Measurements from ENCODE around the gene ARHGAP28. TPM values are rescaled to one million over a fixed set of nuclear protein-coding genes. Genes with fewer than 3 reads are reported as not detected.

ARHGAP28 gene
- total and polyA plus RNA-seq, 12 donors: 0.35 to 5.3 (median 2.2) TPM

DNA sequence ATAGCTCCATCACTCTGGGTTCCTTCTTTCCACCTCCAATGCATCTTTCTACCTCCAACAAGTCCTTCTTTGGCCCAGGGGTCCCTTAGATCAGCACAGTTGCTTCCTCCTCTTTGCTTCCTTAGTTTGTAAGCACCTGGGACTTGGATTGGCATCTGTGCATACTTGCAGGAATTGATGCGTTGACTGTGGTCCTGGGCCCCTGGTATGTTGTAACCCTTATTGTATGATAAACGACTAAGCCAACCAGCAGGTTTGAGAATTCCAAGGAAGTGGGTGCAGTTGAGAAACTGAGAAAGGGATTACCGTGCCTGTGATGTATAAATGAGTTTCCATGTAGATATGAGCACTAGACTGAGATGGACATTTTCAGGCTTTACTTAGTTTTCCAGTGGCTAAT lies 55.9 kb downstream of the ARHGAP28 start:
- Histone ChIP-seq H3K4me1 (peaks cover 4 to 19% (median 16%) of the 10 kb centered on the region in 9 donors), H3K36me3 (no peaks in the 10 kb centered on the region), H3K9me3 (peaks cover 0 to 4% (median 0%) of the 10 kb centered on the region in 11 donors), H3K27me3 (no peaks in the 10 kb centered on the region), H3K4me3 (no peak overlapping the region), H3K27ac (no peak overlapping the region)
- TF ChIP-seq, protein P1, sequence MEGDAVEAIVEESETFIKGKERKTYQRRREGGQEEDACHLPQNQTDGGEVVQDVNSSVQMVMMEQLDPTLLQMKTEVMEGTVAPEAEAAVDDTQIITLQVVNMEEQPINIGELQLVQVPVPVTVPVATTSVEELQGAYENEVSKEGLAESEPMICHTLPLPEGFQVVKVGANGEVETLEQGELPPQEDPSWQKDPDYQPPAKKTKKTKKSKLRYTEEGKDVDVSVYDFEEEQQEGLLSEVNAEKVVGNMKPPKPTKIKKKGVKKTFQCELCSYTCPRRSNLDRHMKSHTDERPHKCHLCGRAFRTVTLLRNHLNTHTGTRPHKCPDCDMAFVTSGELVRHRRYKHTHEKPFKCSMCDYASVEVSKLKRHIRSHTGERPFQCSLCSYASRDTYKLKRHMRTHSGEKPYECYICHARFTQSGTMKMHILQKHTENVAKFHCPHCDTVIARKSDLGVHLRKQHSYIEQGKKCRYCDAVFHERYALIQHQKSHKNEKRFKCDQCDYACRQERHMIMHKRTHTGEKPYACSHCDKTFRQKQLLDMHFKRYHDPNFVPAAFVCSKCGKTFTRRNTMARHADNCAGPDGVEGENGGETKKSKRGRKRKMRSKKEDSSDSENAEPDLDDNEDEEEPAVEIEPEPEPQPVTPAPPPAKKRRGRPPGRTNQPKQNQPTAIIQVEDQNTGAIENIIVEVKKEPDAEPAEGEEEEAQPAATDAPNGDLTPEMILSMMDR (IDR thresholded peaks at IDR 0.05): no peak
- intact Hi-C loops (cut with DNase I): loop anchor here in 1 of 10 donors (10.0 kb wide), 1 partner anchor 59 kb away; no protein-coding TSS in a partner anchor
- 85 to 88% methylated on average over 3 of the region's 3 CpGs for WGBS, 2 donors
- DNase-seq (no peak), ATAC-seq (no peak)

- WGBS, 2 donors: 74 to 83% methylated on average over 5 of the region's 5 CpGs
- Histone ChIP-seq H3K9me3 (peaks cover 0 to 4% (median 0%) of the 10 kb centered on the region in 11 donors), H3K27ac (no peak overlapping the region), H3K27me3 (no peaks in the 10 kb centered on the region), H3K4me3 (no peak overlapping the region), H3K4me1 (no peaks in the 10 kb centered on the region), H3K36me3 (no peaks in the 10 kb centered on the region)
- DNase-seq (no peak), ATAC-seq (no peak)
- TF ChIP-seq, protein P1 (IDR thresholded peaks at IDR 0.05): no peak
- intact Hi-C loops (cut with DNase I): no loop called here
Measured at GRCh38 chr18:6792391-6792790, 62.9 kb downstream of the ARHGAP28 start.

GRCh38 chr18:6793455-6793854 lies 63.9 kb downstream of the ARHGAP28 start:
- H3K27me3 ChIP-seq: no peaks in the 10 kb centered on the region

GRCh38 chr18:6793986-6794385 lies 64.5 kb downstream of the ARHGAP28 start:
- ATAC-seq (no peak), DNase-seq (no peak)
- no peaks in the 10 kb centered on the region for H3K9me3 ChIP-seq
- H3K27ac ChIP-seq: no peak overlapping the region
- no peaks in the 10 kb centered on the region for H3K4me1 ChIP-seq
- no peaks in the 10 kb centered on the region for H3K36me3 ChIP-seq
- intact Hi-C loops (cut with DNase I): no loop called here
- no peak overlapping the region for H3K4me3 ChIP-seq
- TF ChIP-seq, protein P1 (IDR thresholded peaks at IDR 0.05): no peak
- no peaks in the 10 kb centered on the region for H3K27me3 ChIP-seq
- 97 to 99% methylated on average over 2 of the region's 2 CpGs for WGBS, 2 donors

More at GRCh38 chr18:6793455-6793854, 63.9 kb downstream of the ARHGAP28 start:
- intact Hi-C loops (cut with DNase I): no loop called here
- no peak for ATAC-seq
- TF ChIP-seq, protein P1 (IDR thresholded peaks at IDR 0.05): no peak
- Histone ChIP-seq H3K4me3 (no peak overlapping the region), H3K9me3 (no peaks in the 10 kb centered on the region), H3K36me3 (no peaks in the 10 kb centered on the region), H3K27ac (no peak overlapping the region), H3K4me1 (no peaks in the 10 kb centered on the region)
- no peak for DNase-seq
- 91 to 94% methylated on average over 5 of the region's 5 CpGs for WGBS, 2 donors
